ENCODE measurements around the gene CLEC17A.
"Not testable (repeated sequence)": the region's sequence is repeated elsewhere in the genome, so short reads cannot be mapped to it uniquely, and the experiment has no call there.

Gene CLEC17A

GRCh38 chr19:14559916-14560775, 22.7 kb upstream of the CLEC17A start:
- DNase-seq = no peak

GRCh38 chr19:14560776-14561108, 22.1 kb upstream of the CLEC17A start:
- no peak for DNase-seq

- DNase-seq = no peak
These were observed 21.6 kb upstream of the CLEC17A start for GRCh38 chr19:14561249-14561648.

GRCh38 chr19:14561847-14562351, 21.0 kb upstream of the CLEC17A start:
- DNase-seq = peak; percentile 38

DNA sequence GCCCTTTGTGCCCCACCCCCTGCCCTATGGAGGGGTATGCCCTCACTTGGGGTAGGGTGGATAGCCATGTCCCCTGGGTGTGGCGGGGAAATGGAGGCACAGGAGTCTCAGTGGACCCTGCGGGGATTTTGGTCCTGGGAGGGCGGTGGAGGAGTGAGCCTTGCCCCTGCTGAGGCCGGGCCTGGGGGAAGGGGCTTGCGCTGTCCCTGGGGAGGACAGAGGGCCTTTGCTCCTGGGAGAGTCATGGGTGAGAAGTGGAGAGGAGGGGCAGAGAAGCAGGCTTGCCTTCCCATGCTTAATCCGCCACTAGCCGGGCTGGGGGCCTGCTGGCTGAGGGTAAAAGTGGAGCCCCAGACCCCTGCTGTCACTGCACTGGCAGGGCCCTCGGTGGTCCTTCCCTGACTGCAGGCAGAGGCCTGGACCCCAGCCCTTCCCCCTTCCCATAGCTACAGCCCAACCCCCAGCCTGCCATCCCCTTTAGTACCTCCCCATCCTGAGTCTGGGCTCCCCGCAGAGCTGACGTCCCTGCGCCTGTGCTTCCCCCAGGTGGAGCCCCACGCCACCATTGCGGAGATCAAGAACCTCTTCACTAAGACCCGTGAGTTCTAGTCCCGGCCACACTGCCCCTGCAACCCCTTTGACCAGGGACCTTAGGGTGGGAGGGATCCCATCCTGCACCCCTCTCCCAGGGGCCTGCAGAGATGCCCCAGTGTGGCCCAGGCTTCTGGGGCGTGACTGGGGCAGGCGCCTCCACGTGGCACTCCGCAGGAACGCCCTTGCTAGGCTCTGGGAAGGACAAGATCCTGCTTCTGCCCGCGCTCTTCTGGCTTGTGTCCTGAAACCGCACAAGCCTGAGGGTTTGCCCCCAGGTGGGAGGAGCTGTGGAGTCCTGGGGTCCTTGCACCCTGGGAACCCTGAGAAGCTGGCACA, 20.0 kb upstream of the CLEC17A start:
- no peak for DNase-seq

- DNase-seq = no peak
These were observed 19.3 kb upstream of the CLEC17A start for GRCh38 chr19:14563590-14563926.

DNA sequence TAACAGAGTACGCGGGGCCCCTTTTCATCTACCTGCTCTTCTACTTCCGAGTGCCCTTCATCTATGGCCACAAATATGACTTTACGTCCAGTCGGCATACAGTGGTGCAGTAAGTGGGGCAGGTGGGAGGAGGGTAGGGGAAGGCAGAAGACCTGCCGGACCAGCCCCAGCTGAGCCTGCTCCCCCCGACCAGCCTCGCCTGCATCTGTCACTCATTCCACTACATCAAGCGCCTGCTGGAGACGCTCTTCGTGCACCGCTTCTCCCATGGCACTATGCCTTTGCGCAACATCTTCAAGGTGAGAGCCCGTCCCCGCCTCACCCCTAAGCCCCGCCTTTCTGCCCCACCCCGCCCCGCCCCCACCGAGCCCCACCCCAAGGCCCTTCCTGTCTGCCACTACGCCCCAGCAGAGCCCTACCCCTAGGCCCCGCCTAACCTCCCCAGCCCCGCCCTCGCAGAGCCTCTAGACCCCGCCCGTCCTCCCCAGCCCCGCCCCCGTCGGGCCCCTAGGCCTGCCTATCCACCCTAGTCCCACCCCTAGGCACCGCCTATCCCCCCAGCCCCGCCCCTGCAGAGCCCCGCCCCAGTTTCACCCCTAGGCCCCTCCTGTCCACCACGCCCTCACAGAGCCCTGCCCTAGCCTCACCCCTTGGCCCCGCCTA, 18.8 kb upstream of the CLEC17A start:
- peak; percentile 59 for DNase-seq

DNA sequence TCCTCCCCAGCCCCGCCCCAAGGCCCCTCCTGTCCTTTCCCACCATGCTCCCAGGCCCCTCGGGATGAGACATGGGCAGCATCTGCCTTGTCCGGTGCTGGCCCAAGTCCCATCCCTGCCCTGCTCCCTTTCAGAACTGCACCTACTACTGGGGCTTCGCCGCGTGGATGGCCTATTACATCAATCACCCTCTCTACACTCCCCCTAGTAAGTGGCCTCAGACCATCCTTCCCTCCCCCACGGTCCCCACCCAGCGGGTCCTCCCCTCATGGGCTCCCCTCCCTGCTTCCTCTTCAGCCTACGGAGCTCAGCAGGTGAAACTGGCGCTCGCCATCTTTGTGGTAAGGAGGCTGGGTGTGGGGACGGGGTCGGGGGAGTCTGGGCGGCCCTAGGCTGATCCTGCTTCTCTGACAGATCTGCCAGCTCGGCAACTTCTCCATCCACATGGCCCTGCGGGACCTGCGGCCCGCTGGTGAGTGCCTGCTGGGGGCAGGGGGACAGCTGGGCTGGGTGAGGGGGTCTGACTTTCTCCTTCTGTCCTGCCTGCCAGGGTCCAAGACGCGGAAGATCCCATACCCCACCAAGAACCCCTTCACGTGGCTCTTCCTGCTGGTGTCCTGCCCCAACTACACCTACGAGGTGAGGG, 18.1 kb upstream of the CLEC17A start:
- DNase-seq = not testable (repeated sequence)

DNA sequence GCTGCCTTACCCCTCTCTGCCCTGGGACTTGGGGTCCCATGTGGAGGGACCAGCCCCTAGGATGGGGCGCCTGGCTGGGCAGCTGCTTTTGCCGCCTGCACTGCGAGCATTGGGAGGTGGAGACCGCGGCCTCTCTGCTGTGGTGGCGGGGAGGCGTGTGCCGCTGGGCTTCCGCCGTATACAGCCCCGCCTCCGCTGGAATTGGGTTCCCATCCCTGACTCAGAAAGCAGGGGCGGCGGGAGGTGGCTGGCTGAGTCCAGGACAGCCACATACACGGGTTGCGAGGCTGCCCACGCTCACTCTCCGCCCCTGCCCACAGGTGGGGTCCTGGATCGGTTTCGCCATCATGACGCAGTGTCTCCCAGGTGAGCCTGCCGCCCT, 17.6 kb upstream of the CLEC17A start:
- no peak for DNase-seq

- DNase-seq = no peak
These were observed 16.8 kb upstream of the CLEC17A start for GRCh38 chr19:14565765-14566711.

GRCh38 chr19:14566712-14567077, 16.2 kb upstream of the CLEC17A start:
- DNase-seq = no peak

DNA sequence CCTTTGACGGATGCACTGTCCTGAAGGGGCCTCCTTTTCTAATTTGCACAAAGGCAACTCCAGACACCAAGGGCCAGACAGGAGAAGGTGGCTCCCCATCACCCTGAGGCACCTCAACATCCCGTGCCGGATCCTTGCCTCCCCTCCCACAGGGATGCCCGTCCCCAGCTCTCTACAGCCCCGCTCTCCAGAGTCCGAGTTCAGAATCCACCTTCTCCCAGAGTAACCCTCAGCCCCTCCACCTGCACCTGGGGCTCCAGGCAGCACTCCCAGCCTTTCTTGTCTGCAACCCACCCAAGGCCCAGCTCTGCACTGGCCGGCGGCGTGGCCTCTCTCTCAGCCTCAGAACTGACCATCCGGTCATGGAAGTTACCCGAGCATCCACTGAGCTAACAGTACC, 15.8 kb upstream of the CLEC17A start:
- DNase-seq = no peak

GRCh38 chr19:14570864-14571527, 11.9 kb upstream of the CLEC17A start:
- no peak for DNase-seq

GRCh38 chr19:14571695-14572490, 11.0 kb upstream of the CLEC17A start, which contains the start of gene NDUFB7:
Gene NDUFB7 (minus strand): TSS chr19:14572066. CDS start chr19:14572000, 66 bp downstream.
- peak; percentile 94 for DNase-seq

DNA sequence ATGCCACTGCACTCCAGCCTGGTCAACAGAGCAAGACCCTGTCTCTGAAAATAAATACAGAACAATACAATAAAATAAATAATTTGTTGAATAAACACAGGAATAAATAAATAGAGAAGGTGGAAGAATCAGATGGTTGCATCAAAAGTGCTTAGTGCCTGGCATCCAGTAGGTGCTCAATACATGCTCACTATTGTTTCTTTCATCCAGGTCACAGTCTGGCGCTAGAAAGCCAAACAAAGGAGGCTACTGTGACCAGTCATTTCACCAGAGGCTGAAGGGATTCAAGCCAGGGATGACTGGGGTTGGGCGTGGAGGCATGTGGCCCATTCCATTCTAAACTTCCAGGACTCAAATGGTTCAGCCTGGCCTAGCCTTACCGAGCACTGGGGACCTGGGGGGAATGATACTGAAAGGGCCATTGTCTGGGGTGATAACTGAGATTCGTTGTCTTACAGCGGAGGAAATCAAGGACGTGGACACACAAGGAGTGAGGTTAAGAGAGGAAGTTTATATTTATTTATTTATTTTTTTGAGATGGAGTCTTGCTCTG, 7.4 kb upstream of the CLEC17A start:
- DNase-seq = no peak

GRCh38 chr19:14576363-14576762, 6.5 kb upstream of the CLEC17A start:
- no peak for DNase-seq

GRCh38 chr19:14577264-14577663, 5.6 kb upstream of the CLEC17A start:
- DNase-seq = no peak

DNA sequence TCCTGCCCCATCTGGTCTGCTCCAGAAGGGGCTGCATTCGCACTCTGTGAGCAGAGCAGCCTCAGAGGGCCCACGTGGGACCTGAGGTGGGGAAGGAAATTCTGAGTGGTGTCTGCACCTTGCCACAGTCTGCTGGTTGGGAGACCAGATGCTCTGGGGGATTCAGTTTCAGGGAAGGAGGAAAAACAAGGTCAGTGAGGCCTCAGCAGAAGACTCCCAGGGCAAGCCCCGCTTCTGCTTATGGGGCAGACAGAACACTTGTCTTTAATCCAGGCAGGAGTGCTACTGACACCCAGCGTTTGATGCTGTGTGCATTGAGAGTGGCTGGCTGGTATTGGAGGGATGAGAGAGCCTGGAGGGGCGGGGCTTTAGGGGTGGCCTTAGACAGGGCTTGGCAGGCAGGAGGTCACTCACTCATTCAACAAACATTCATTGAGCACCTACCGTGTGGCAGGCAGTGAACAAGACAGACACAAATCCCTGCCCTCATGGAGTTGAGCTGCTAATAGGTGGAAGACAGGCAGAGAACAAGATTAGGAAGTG, 4.9 kb upstream of the CLEC17A start:
- DNase-seq = no peak

DNA sequence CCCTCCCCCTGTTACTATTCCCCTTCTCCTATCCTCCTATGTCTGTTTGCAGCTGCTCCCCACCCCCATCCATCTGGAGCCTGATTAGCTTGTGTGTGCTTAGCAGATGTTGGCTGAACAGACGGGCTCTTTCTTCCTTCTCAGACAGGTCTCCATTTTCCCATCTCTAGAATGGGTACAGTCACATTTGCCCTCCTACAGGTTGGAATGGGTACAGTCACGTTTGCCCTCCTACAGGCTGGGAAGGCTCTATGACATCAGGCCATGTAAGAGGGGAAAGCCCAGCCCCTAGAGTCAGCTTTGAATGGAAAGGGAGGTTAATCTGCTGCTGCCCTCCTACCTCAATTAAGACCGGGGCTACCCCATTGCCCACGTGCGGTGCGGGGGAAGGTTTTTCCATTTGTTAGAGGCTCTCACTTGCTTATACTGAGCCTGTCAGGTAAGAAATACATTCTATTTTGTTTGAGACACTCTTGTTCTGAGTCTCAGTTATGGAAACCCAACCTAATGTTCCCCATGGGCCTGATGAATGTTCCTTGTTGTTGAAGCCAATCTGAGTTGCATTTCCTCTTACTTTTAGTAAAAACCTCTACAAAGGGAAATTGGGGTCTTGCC, 2.2 kb upstream of the CLEC17A start:
- no peak for DNase-seq

Measured in CD4-positive, alpha-beta T cell treated with Interleukin-21 for 1 hour (primary cell).